Measurements from ENCODE around the gene TWF1. TPM values are rescaled to one million over a fixed set of nuclear protein-coding genes. Genes with fewer than 3 reads are reported as not detected.

TWF1 gene
- total RNA-seq, 2 donors from 2014 or later: 18.8 to 45.4 TPM

GRCh38 chr12:43826681-43827080 lies 20.6 kb upstream of the TWF1 start:
- WGBS, 2 donors: 87 to 93% methylated on average over 3 of the region's 3 CpGs
- TF ChIP-seq, protein P1, sequence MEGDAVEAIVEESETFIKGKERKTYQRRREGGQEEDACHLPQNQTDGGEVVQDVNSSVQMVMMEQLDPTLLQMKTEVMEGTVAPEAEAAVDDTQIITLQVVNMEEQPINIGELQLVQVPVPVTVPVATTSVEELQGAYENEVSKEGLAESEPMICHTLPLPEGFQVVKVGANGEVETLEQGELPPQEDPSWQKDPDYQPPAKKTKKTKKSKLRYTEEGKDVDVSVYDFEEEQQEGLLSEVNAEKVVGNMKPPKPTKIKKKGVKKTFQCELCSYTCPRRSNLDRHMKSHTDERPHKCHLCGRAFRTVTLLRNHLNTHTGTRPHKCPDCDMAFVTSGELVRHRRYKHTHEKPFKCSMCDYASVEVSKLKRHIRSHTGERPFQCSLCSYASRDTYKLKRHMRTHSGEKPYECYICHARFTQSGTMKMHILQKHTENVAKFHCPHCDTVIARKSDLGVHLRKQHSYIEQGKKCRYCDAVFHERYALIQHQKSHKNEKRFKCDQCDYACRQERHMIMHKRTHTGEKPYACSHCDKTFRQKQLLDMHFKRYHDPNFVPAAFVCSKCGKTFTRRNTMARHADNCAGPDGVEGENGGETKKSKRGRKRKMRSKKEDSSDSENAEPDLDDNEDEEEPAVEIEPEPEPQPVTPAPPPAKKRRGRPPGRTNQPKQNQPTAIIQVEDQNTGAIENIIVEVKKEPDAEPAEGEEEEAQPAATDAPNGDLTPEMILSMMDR (IDR thresholded peaks at IDR 0.05): no peak
- TF ChIP-seq POLR2A (IDR thresholded peaks at IDR 0.05): no peak

DNA sequence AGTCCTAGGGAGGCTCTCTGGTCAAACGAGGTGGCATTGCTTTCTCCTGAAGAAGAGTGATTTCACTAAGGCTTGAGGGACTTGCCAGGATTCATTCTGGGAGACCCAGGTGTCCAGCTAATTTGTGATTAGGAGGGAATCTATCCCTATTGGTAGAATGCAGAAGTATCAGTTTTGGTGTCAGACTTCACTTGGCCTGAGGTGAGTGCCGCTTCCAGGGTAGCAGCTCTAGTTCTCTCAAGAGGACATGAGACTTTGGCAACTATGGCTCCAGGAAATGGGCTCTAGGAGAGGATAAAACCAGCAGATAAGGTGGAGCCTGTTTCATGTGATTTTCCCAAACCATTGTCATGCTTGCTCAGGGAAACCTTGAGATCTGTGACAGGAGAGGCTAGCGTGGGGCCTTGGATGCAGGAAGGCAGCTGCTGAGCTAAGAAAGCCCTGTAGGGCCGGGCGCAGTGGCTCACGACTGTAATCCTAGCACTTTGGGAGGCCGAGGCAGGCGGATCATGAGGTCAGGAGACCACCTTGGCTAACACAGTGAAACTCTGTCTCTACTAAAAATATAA lies 18.2 kb upstream of the TWF1 start:
- H3K27me3 ChIP-seq: no peaks in the 10 kb centered on the region
- TF ChIP-seq POLR2A (IDR thresholded peaks at IDR 0.05): no peak
- H3K9me3 ChIP-seq: no peaks in the 10 kb centered on the region
- no peak overlapping the region for H3K27ac ChIP-seq
- no peak for DNase-seq
- intact Hi-C loops (cut with DNase I): no loop called here
- no peak for ATAC-seq
- H3K4me1 ChIP-seq: no peaks in the 10 kb centered on the region
- H3K36me3 ChIP-seq (replicated peaks in 1 of 2; ENCODE audit: insufficient read depth in 1 of 2, low read depth in 2 of 2): no peaks in the 10 kb centered on the region
- WGBS, 2 donors: 84 to 91% methylated on average over 8 of the region's 8 CpGs
- no peak overlapping the region for H3K4me3 ChIP-seq

More at GRCh38 chr12:43826681-43827080, 20.6 kb upstream of the TWF1 start:
- H3K4me1 ChIP-seq: no peaks in the 10 kb centered on the region
- intact Hi-C loops (cut with DNase I): no loop called here
- H3K4me3 ChIP-seq: no peak overlapping the region
- H3K36me3 ChIP-seq (replicated peaks in 1 of 2; ENCODE audit: insufficient read depth in 1 of 2, low read depth in 2 of 2): no peaks in the 10 kb centered on the region
- ATAC-seq (no peak), DNase-seq (no peak)
- no peaks in the 10 kb centered on the region for H3K9me3 ChIP-seq
- H3K27ac ChIP-seq: no peak overlapping the region
- no peaks in the 10 kb centered on the region for H3K27me3 ChIP-seq

- no peaks in the 10 kb centered on the region for H3K27me3 ChIP-seq
- no peaks in the 10 kb centered on the region for H3K4me1 ChIP-seq
- ATAC-seq (no peak), DNase-seq (no peak)
- H3K4me3 ChIP-seq: no peak overlapping the region
- H3K9me3 ChIP-seq: no peaks in the 10 kb centered on the region
- H3K27ac ChIP-seq: no peak overlapping the region
- intact Hi-C loops (cut with DNase I): no loop called here
- H3K36me3 ChIP-seq (replicated peaks in 1 of 2; ENCODE audit: insufficient read depth in 1 of 2, low read depth in 2 of 2): no peaks in the 10 kb centered on the region
- 77 to 81% methylated on average over 3 of the region's 3 CpGs for WGBS, 2 donors
- no peak for TF ChIP-seq POLR2A (IDR thresholded peaks at IDR 0.05)
- TF ChIP-seq, protein P1 (IDR thresholded peaks at IDR 0.05): no peak
These were observed 10.1 kb upstream of the TWF1 start for GRCh38 chr12:43816168-43816567.

DNA sequence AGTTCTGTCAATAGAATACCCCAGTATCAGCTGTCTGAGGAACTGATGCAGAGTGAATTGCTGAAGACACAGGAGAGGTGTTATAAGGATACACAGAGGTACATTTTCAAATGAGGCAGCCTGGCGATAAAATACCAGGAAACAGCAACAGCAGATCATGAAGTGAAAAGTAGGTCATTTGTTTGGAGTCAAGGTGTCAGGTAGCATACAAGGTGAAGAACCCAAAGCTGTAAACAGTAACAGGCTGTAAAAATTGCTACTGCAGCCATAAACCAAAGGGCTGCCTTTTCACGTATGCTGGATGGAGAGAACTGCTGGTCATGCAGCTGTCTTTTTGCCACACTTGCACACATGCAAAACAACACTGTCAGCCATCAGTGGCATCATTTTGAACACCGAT lies 9.3 kb upstream of the TWF1 start:
- intact Hi-C loops (cut with DNase I): no loop called here
- no peak for ATAC-seq
- WGBS, 2 donors: 72 to 78% methylated on average over 3 of the region's 3 CpGs
- H3K27ac ChIP-seq: no peak overlapping the region
- no peak for DNase-seq
- no peaks in the 10 kb centered on the region for H3K4me1 ChIP-seq
- TF ChIP-seq, protein P1 (IDR thresholded peaks at IDR 0.05): no peak
- TF ChIP-seq POLR2A (IDR thresholded peaks at IDR 0.05): no peak
- no peaks in the 10 kb centered on the region for H3K36me3 ChIP-seq (replicated peaks in 1 of 2; ENCODE audit: insufficient read depth in 1 of 2, low read depth in 2 of 2)
- no peak overlapping the region for H3K4me3 ChIP-seq
- no peaks in the 10 kb centered on the region for H3K27me3 ChIP-seq
- no peaks in the 10 kb centered on the region for H3K9me3 ChIP-seq

DNA sequence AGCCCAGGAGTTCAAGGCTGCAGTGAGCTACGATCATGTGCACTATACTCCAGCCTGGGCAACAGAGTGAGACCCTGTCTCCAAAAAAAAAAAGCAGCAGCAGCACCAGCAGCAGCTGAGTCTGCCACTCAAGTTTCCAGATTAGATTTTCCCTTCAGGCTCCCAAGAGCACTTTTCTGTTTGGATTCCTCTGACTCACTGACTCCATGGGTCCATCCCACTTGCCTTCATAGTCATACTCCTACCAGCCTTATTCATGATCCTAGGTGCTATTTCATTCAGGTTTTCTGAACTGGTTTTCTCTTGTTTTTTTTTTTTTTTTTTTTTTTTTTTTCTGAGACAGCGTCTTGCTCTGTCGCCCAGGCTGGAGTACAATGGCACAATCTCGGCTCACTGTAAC lies 6.8 kb upstream of the TWF1 start:
- no peak for TF ChIP-seq POLR2A (IDR thresholded peaks at IDR 0.05)
- TF ChIP-seq, protein P1 (IDR thresholded peaks at IDR 0.05): no peak
- H3K4me3 ChIP-seq: no peak overlapping the region
- WGBS, 2 donors: 88 to 91% methylated on average over 4 of the region's 4 CpGs
- no peaks in the 10 kb centered on the region for H3K9me3 ChIP-seq
- no peaks in the 10 kb centered on the region for H3K36me3 ChIP-seq (replicated peaks in 1 of 2; ENCODE audit: insufficient read depth in 1 of 2, low read depth in 2 of 2)
- no peaks in the 10 kb centered on the region for H3K4me1 ChIP-seq
- H3K27me3 ChIP-seq: no peaks in the 10 kb centered on the region
- no peak for ATAC-seq
- no peak overlapping the region for H3K27ac ChIP-seq
- intact Hi-C loops (cut with DNase I): no loop called here
- DNase-seq: no peak

All from body of pancreas (tissue), 4 donors.